Measurements from ENCODE around the gene TNFAIP2.
"Not testable (repeated sequence)": the region's sequence is repeated elsewhere in the genome, so short reads cannot be mapped to it uniquely, and the experiment has no call there.

TNFAIP2 gene

DNA sequence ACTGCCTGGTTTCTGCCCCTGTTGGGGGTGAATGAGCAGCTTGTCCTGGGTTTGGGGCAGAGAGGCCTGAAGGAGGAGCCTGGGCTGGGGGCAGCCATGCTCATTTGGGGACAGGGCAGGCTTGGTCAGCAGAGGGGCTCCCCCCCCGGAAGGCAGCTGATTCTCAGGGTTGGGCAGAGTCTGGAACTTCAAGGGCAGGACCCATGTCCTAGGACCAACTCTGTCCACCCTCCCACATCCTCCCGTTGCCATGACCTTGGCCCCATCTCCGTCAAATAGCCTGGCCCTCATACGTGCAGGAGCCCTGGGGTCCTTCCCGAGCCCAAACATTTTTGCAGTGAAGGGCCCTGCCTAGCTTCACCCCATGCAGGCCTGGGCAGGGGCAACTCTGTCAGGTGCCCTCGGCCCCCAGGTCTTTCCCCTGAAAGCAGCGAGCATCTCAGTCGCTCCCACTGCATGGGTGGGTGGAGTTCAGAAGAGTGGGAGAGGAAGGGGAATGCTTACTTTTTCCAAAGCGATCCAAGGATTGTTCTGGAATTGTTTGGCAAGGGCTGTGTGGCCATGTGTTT lies 32.6 kb downstream of the TNFAIP2 start:
- no peak for DNase-seq

DNA sequence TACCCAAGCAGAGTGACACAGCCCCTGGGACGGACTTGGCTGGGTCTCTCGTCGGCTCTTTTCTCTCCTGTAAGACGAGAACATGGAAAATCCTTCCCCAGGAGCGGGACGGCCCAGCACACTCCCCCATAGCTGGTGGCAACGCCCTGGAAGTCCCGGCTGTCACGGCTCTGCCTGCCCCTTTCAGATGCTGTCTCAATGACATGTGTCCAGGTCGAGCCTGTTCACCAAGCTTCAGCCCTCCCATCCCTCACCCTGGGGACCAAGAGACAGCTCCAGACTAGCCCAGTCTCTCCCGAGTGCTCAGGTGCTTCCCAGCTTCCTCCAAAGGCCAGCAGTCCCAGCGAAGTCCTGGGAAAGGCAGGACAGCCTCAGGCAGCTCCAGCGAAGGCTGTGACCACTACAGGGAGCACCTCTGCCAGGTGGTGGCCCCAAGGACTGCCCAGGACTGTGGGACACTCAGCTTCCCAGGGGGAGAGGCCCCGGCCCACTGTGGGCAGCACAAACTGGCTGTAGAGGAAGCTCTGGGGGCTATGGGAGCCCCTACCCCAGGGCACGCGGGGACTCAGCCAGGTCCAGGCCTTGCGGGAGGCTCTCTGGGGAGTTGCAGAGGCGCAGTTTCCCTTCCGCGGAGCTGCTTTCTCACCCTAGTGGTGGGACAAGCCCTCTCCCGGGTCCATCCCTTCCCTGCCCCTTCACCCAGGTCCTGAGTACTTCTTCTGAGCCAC lies 33.6 kb downstream of the TNFAIP2 start:
- no peak for DNase-seq

DNA sequence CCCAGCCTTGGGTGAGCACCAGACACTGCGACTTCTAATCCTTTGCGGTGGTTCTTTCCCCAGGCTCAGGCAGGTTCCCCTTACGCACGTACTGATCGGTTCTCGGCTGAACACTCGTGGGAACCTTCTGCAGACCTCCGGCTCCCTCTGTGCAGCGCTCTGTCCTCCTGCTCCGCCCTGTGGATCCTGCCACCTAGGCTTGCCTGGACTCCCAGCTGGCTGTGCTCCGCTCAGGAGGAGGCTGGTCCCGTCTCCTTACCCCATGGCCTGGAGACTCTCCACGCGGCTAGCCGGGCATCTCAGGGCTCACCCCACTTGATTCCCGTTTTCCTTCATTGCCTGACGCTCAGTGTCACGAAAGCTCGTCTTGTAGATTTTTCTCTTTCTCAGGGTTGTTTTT lies 34.7 kb downstream of the TNFAIP2 start:
- no peak for DNase-seq

DNA sequence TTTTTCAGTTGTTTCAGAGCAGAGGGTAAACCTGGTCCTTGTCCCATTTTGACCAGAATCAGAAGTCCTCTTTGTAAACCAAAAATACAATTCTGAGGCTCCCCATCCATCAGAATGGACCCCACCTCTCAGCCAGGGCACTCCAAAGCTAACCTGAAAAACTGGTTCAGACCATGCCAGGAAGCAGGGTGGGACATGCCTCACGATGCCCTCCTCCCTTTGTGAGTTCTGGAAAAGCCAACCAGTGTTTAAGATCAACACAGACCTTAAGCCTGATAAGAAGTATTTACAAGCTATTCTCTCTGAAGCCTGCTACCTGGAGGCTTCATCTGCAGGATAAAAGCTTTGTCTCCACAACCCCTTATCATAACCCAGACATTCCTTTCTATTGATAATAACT lies 35.4 kb downstream of the TNFAIP2 start:
- no peak for DNase-seq

GRCh38 chr14:103160321-103161053 lies 37.2 kb downstream of the TNFAIP2 start:
- no peak for DNase-seq

GRCh38 chr14:103161054-103161397 lies 37.8 kb downstream of the TNFAIP2 start:
- DNase-seq = no peak

GRCh38 chr14:103163199-103163598 lies 39.9 kb downstream of the TNFAIP2 start:
- DNase-seq = no peak

- DNase-seq = no peak
These were observed 40.7 kb downstream of the TNFAIP2 start for GRCh38 chr14:103164006-103164405.

GRCh38 chr14:103164779-103165178 lies 41.5 kb downstream of the TNFAIP2 start:
- no peak for DNase-seq

- no peak for DNase-seq
These were observed 42.1 kb downstream of the TNFAIP2 start for GRCh38 chr14:103165323-103165722.

DNA sequence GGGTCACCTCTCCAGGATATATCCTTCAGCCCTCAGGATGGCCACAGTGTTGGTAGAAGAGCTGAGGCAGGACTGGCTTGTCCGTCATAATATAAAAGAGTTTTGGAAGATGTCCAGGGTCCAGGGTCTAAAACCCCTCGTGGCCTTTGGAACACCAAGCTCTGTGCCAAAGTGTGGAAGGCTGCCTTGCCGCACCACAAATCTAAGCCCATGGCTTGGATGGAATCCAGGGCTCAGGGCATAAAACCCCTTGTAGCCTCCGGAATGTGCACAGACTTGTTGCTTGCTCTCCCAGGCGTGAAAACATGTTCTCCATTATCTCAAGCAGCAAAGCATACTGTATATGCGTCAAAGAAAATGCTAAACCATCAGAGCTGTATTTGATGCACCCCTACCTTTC lies 46.7 kb downstream of the TNFAIP2 start:
- DNase-seq = no peak

GRCh38 chr14:103171206-103171605 lies 47.9 kb downstream of the TNFAIP2 start:
- DNase-seq = not testable (repeated sequence)

DNA sequence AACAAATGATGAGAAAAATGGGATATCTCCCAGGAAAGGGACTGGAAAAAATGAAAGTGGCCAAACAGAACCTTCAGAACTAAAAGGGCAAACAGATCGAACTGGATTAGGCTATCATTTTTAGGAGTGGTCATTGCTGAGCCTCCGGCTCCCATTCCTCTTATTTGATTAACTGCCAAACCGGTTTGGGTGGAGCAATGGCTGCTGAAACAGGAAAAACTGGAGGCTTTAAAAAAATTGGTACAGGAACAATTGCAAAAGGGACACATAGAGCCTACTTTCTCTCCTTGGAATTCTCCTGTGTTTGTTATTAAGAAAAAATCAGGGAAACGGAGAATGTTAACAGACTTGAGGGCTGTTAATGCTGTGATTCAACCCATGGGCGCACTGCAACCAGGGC lies 49.7 kb downstream of the TNFAIP2 start:
- no peak for DNase-seq

DNA sequence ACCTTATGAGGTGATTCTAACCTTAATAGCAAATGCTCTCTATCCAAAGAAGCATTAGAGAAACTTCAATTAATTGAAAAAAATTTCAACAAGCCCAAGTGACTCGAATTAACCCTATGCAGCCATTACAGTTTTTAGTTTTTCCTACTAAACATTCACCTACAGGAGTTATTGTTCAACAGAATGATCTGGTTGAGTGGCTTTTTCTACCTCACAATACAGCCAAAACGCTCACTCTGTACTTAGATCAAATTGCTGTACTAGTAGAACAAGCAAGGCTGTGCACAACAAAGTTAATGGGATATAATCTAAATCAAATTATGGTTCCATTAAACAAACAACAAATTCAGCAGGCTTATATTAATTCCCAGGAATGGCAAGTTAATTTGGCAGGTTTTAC lies 50.6 kb downstream of the TNFAIP2 start:
- not testable (repeated sequence) for DNase-seq

DNA sequence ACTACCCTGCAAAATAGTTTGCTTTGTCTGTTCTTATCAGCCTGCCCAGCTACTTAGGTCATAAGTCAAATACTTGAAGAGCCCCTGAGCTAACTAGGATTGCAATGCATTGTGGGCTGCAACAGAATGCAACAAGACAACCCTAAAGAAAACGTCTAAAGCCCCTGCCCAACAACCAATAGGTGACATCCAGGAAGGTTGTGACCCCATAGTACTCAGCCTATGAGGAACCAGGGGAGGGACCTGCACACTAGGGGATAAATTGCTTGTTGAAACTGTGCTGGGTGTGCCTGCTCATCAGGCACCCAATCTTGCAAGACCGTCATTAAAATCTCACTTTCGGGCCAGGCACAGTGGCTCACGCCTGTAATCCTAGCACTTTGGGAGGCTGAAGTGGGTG lies 52.9 kb downstream of the TNFAIP2 start:
- not testable (repeated sequence) for DNase-seq

DNA sequence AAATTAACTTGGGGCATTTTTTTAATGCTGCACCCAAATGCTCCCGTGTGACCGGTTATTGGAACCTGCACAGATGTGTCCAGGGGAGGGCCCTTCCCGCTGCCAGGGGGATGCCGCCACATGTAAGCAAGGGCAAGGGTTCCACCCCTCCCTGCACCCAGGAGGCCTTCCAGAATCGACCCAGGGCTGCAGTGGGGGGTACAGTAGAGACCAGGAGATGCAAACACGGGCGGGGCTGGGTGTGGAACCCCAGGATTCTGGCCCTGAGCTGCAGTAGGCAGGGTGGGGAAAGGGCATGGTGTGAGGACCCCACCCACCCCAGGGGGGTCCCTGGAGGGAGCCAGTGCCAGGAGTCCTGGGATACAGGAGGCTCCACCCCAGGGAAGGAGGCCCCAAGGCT lies 54.1 kb downstream of the TNFAIP2 start:
- no peak for DNase-seq

DNA sequence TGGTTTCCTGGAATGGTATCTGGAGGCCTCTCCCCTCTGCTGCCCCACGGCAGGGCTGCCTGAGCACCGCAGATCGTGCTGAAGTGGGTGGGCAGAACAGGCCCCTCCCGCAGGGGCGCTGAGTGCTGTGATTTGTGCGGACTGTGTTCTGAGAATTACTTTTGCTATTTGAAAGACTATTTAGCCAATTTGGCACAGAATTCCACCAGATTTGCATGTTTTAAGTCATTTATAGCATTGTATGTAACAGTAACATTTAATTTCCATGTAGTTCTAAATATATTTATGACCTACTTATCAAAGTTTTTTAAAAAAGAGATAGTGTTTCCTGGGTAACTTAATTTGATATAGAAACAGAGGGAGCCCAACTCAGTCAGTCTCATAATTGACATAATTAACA lies 55.3 kb downstream of the TNFAIP2 start:
- no peak for DNase-seq

DNA sequence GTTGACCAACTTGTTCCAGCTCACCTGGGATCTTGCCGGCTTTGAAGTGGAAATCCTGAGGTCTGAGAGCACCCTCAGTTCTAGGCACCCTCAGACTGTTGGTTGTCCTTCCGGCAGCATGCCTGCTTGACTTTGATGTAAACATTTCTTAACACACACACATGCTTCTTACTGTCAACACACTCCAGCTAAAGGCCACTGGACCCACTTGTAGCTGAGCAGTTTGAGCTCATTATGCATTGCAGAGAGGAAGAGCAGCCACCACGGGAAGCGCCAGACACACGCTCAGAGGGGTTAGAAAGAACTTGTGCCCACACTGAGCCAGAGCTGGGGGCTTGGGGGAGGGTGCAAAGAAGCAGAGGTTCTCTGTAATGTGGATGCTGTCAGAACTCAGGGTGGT lies 55.8 kb downstream of the TNFAIP2 start:
- no peak for DNase-seq

- DNase-seq = no peak
These were observed 57.1 kb downstream of the TNFAIP2 start for GRCh38 chr14:103180331-103180730.

- DNase-seq = no peak
These were observed 60.8 kb downstream of the TNFAIP2 start for GRCh38 chr14:103184046-103184445.

- no peak for DNase-seq
These were observed 62.1 kb downstream of the TNFAIP2 start for GRCh38 chr14:103185051-103186029.

- no peak for DNase-seq
These were observed 63.1 kb downstream of the TNFAIP2 start for GRCh38 chr14:103186241-103186822.

All from C1 segment of cervical spinal cord (tissue), 14 donors.